SU-DHL-6 (cell line): ENCODE data around the gene DCAF17.
"Not testable (repeated sequence)": the region's sequence is repeated elsewhere in the genome, so short reads cannot be mapped to it uniquely, and the experiment has no call there.

Experiments
- H2AFZ ChIP-seq: fragments of 200-600 bp; sonication (generic); 2 replicates; pipeline ENCODE4 v1.6.1; 2014; ENCODE audit warnings: low read depth, mild to moderate bottlenecking, moderate library complexity, mixed read lengths, antibody characterized with exemption, low read length; ENCODE audit not compliant: severe bottlenecking
- H3F3A ChIP-seq: fragments of 200-600 bp; shearing (Covaris generic); 2 replicates; pipeline ENCODE4 v1.6.0; 2016; ENCODE audit warnings: antibody characterized with exemption, mild to moderate bottlenecking; ENCODE audit not compliant: insufficient read depth
- H3K27ac ChIP-seq: fragments of 200-600 bp; sonication (generic); 2 replicates; pipeline ENCODE4 v1.5.1; 2016; ENCODE audit warnings: low read depth, mild to moderate bottlenecking, low read length, moderate library complexity, mixed read lengths
- H3K27me3 ChIP-seq: fragments of 200-600 bp; sonication (generic), shearing (Covaris generic); 2 replicates; pipeline ENCODE4 v1.6.0; 2014; ENCODE audit warnings: mild to moderate bottlenecking, low read length
- H3K36me3 ChIP-seq: fragments of 200-600 bp; sonication (generic); 2 replicates; pipeline ENCODE4 v1.6.1; 2014; ENCODE audit warnings: mild to moderate bottlenecking, low read length, mixed read lengths
- H3K4me2 ChIP-seq: fragments of 300-600, 200-600 bp; shearing (Covaris generic), sonication (generic); 2 replicates; pipeline ENCODE4 v1.6.0; 2014; ENCODE audit warnings: low read length, low read depth, mild to moderate bottlenecking; ENCODE audit not compliant: poor library complexity, severe bottlenecking
- H3K4me3 ChIP-seq: fragments of 200-600 bp; sonication (generic); 2 replicates; pipeline ENCODE4 v1.5.1; 2014; ENCODE audit warnings: antibody characterized with exemption, low read length, mild to moderate bottlenecking, mixed read lengths; ENCODE audit not compliant: insufficient read depth, poor library complexity, severe bottlenecking
- H3K79me2 ChIP-seq: fragments of 200-600 bp; sonication (generic); 2 replicates; pipeline ENCODE4 v1.6.1; 2014; ENCODE audit warnings: mild to moderate bottlenecking, low read length, moderate library complexity; ENCODE audit not compliant: insufficient read depth
- H3K9ac ChIP-seq: fragments of 200-600 bp; sonication (generic); 2 replicates; pipeline ENCODE4 v1.7.0; 2014; ENCODE audit warnings: mild to moderate bottlenecking, low read length
- H3K9me2 ChIP-seq: fragments of 200-600 bp; sonication (generic); replicated peaks from 2 replicates; pipeline ENCODE4 v1.6.1; 2014; ENCODE audit warnings: low read length; ENCODE audit not compliant: insufficient read depth
- H3K9me3 ChIP-seq: fragments of 200-600 bp; sonication (generic); 2 replicates; pipeline ENCODE4 v1.6.1; 2014; ENCODE audit warnings: low read length, mixed read lengths; ENCODE audit not compliant: insufficient read depth
- H4K20me1 ChIP-seq: fragments of 200-600 bp; sonication (generic); 2 replicates; pipeline ENCODE4 v1.6.1; 2014; ENCODE audit warnings: low read depth, mild to moderate bottlenecking, antibody characterized with exemption, low read length, moderate library complexity, mixed read lengths
- CTCF ChIP-seq: fragments of 200-600 bp; sonication (generic); IDR thresholded peaks from one replicate; pipeline ENCODE4 v1.5.1; 2017; ENCODE audit warnings: antibody characterized with exemption, mild to moderate bottlenecking, low read length, moderate library complexity; ENCODE audit not compliant: insufficient read depth, poor library complexity, severe bottlenecking
- EZH2phosphoT487 ChIP-seq: fragments of 200-600 bp; sonication (generic), shearing (Covaris generic); conservative IDR thresholded peaks from 2 replicates; pipeline ENCODE4 v1.6.1; 2018; ENCODE audit warnings: mild to moderate bottlenecking, antibody characterized with exemption, low read length, moderate library complexity, mixed read lengths

DCAF17 gene

GRCh38 chr2:171492664-171493063, 58.6 kb downstream of the DCAF17 start:
- Histone ChIP-seq H3K4me3 (no peak overlapping the region), H3K9ac (no peak overlapping the region), H3K36me3 (0 out of 2 replicates have a peak, but pooled peaks cover 4% of the 10 kb centered on the region), H3K9me2 (no peaks in the 10 kb centered on the region), H3K9me3 (no peaks in the 10 kb centered on the region), H3K4me2 (no peak overlapping the region), H4K20me1 (no peaks in the 10 kb centered on the region), H3K79me2 (no peaks in the 10 kb centered on the region), H3K27me3 (no peaks in the 10 kb centered on the region), H3F3A (no peaks in the 10 kb centered on the region), H2AFZ (no peak overlapping the region), H3K27ac (no peak overlapping the region)
- no peak for TF ChIP-seq EZH2phosphoT487
- TF ChIP-seq CTCF, result no peak

GRCh38 chr2:171497664-171498063, 63.6 kb downstream of the DCAF17 start:
- not testable (repeated sequence) for H3K27me3 ChIP-seq, H3K36me3 ChIP-seq, H2AFZ ChIP-seq

GRCh38 chr2:171505374-171505773, 71.3 kb downstream of the DCAF17 start:
- Histone ChIP-seq H4K20me1 (no peaks in the 10 kb centered on the region), H3K4me3 (no peak overlapping the region), H3K27ac (no peak overlapping the region), H3K79me2 (no peaks in the 10 kb centered on the region), H3K4me2 (no peak overlapping the region), H3K36me3 (no peaks in the 10 kb centered on the region), H2AFZ (no peak overlapping the region), H3K9ac (no peak overlapping the region), H3K27me3 (no peaks in the 10 kb centered on the region), H3K9me3 (no peaks in the 10 kb centered on the region), H3F3A (no peaks in the 10 kb centered on the region), H3K9me2 (no peaks in the 10 kb centered on the region)
- TF ChIP-seq EZH2phosphoT487 (no peak), CTCF (no peak)

More at GRCh38 chr2:171497664-171498063, 63.6 kb downstream of the DCAF17 start:
- H3F3A ChIP-seq, H3K4me2 ChIP-seq, H3K9ac ChIP-seq, H3K79me2 ChIP-seq, H3K4me3 ChIP-seq, H3K27ac ChIP-seq, H3K9me3 ChIP-seq, H4K20me1 ChIP-seq, H3K9me2 ChIP-seq: not testable (repeated sequence)

- no peak overlapping the region for H2AFZ ChIP-seq
- TF ChIP-seq EZH2phosphoT487 (no peak), CTCF (no peak)
- H3K9me3 ChIP-seq, result no peaks in the 10 kb centered on the region
These were observed 76.1 kb downstream of the DCAF17 start for GRCh38 chr2:171509945-171510731.

More at GRCh38 chr2:171509945-171510731, 76.1 kb downstream of the DCAF17 start:
- Histone ChIP-seq H3K27me3 (no peaks in the 10 kb centered on the region), H3K9ac (no peak overlapping the region), H3K36me3 (no peaks in the 10 kb centered on the region), H3K4me2 (no peak overlapping the region), H3K79me2 (no peaks in the 10 kb centered on the region), H3K4me3 (no peak overlapping the region), H3K27ac (no peak overlapping the region), H4K20me1 (no peaks in the 10 kb centered on the region), H3K9me2 (no peaks in the 10 kb centered on the region), H3F3A (no peaks in the 10 kb centered on the region)
